HTR-8/SVneo (cell line): ENCODE data around the gene TCEAL7.
A peak's percentile ranks its signal among the peaks of the same experiment; 100 is the strongest.

ENCODE experiments used
- DNase-seq: peaks from one replicate; pipeline ENCODE4 v3.0.0; 2011; ENCODE audit warnings: low spot score, mixed read lengths; ENCODE audit not compliant: insufficient read length
- FAIRE-seq: peaks from 2 replicates; lab custom pipeline; 2011; peaks lifted over from hg19 to GRCh38; lab: Jason Lieb, UNC

TCEAL7 gene

GRCh38 chrX:103362474-103362873 is 32.4 kb downstream of the TCEAL7 start:
- no peak for DNase-seq
- FAIRE-seq = no peak

- DNase-seq (no peak), FAIRE-seq (no peak)
These were observed 33.0 kb downstream of the TCEAL7 start for GRCh38 chrX:103363046-103363445.

DNA sequence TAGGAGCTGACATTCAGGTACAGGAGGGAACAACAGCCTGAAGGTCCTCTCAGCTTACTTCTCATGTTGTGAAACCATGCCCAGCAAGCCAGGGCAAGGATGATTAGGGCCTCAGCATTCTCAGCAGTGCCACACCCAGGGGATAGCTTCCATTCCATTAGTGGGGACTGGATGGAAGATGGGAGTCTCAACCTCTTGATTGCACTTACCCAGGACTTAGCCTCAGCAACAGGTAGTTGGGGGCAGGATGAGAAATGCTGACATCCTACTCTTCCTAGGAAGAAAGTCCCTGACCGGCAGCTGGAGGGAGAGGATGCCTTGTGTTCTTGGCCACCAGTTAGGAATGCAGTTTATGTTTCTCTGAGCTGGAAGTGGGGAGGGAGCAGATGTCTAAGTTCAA is 37.5 kb downstream of the TCEAL7 start:
- DNase-seq (no peak), FAIRE-seq (no peak)

- FAIRE-seq (no peak), DNase-seq (no peak)
These were observed 39.4 kb downstream of the TCEAL7 start for GRCh38 chrX:103369479-103369878.

GRCh38 chrX:103372886-103373285 is 42.8 kb downstream of the TCEAL7 start:
- FAIRE-seq = no peak

DNA sequence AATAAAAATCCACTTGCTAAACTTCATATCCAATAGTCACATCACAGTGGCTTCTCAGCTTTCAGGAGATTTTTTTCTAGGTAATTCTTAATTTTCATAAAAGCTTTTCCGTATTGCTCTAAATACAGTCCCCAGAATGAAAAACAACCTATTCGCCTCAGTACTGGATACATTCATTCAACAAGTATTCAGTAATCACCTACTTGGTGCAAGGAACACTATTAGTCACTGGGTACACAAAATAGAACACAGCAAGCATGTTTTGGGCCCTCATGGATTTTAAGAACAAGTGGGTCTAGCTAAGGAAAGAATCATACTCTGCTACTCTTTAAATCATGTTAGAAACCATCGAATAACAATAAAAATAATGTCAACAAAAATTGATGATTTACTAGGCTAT is 43.5 kb downstream of the TCEAL7 start:
- no peak for FAIRE-seq

More at GRCh38 chrX:103372886-103373285, 42.8 kb downstream of the TCEAL7 start:
- no peak for DNase-seq

GRCh38 chrX:103376118-103376978 is 46.3 kb downstream of the TCEAL7 start, which contains the start of gene BEX3:
Gene BEX3, plus strand, starts transcription at chrX:103376538. Its CDS starts 984 bp downstream, at chrX:103377522.
- peak; percentile 30 for DNase-seq
- FAIRE-seq = no peak

More for the DNA sequence above, 43.5 kb downstream of the TCEAL7 start:
- no peak for DNase-seq

DNA sequence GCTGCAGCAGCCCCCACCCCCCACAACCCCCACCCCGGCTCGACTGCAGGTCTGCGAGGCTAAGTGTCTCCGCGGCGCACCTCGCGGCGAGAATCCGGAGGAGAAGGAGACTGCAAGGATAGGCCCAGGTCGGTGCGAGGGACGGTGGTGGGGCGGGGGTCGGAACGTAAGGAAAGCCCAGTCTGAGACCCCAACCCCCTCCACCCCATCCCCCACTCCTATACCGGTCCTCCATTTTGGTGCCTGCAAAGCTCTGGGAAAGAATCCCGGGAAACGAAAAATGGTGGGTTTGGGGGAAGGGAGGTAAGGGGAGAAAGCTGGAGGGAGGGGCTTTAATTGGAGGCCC is 46.9 kb downstream of the TCEAL7 start:
- DNase-seq (no peak), FAIRE-seq (no peak)

- FAIRE-seq = no peak
- no peak for DNase-seq
These were observed 49.0 kb downstream of the TCEAL7 start for GRCh38 chrX:103378990-103379389.
